Subcutaneous abdominal adipose tissue (tissue), 5 donors: ENCODE results near the gene POFUT2.

Source experiments
- H3K27ac ChIP-seq: one replicate; pipeline ENCODE4 v1.7.0; 2013; ENCODE audit warnings: low read depth, mild to moderate bottlenecking, inconsistent platforms, low read length, moderate library complexity
- H3K27me3 ChIP-seq, 5 donors: one replicate each; pipeline ENCODE4 v1.7.0; 2013; ENCODE audit warnings: low read length in 5 of 5, inconsistent platforms in 1 of 5; ENCODE audit not compliant: control insufficient read depth in 5 of 5, insufficient read depth in 4 of 5
- H3K36me3 ChIP-seq, 5 donors: one replicate each; pipeline ENCODE4 v1.7.0; 2013; ENCODE audit warnings: low read length in 5 of 5; ENCODE audit not compliant: control insufficient read depth in 5 of 5, insufficient read depth in 5 of 5
- H3K4me1 ChIP-seq, 5 donors: one replicate each; pipeline ENCODE4 v1.7.0; 2013; ENCODE audit warnings: low read length in 5 of 5, mild to moderate bottlenecking in 3 of 5, moderate library complexity in 1 of 5; ENCODE audit not compliant: control insufficient read depth in 5 of 5, insufficient read depth in 5 of 5
- H3K4me3 ChIP-seq, 5 donors: one replicate each; pipeline ENCODE4 v1.7.0; 2013; ENCODE audit warnings: low read length in 5 of 5, low read depth in 1 of 5
- H3K9ac ChIP-seq, 5 donors: one replicate each; pipeline ENCODE4 v1.7.0; 2013; ENCODE audit warnings: low read length in 5 of 5, mild to moderate bottlenecking in 4 of 5, moderate library complexity in 3 of 5
- H3K9me3 ChIP-seq, 5 donors: one replicate each; pipeline ENCODE4 v1.7.0; 2013; ENCODE audit warnings: low read length in 5 of 5; ENCODE audit not compliant: control insufficient read depth in 5 of 5
- donor health status: healthy.
- donor health status: healthy.
- donor health status: healthy.
- donor health status: healthy.
- donor health status: healthy.

POFUT2 gene

GRCh38 chr21:45250272-45250671, 37.4 kb downstream of the POFUT2 start:
- no peak overlapping the region for H3K4me3 ChIP-seq
- no peak overlapping the region for H3K9ac ChIP-seq
- H3K4me1 ChIP-seq = peaks cover 0 to 15% (median 10%) of the 10 kb centered on the region in 5 donors
- peaks cover 12 to 29% (median 22%) of the 10 kb centered on the region in 5 donors for H3K27me3 ChIP-seq
- no peak overlapping the region for H3K27ac ChIP-seq
- H3K9me3 ChIP-seq = peaks cover 0 to 2% (median 0%) of the 10 kb centered on the region in 5 donors
- H3K36me3 ChIP-seq = no peaks in the 10 kb centered on the region

DNA sequence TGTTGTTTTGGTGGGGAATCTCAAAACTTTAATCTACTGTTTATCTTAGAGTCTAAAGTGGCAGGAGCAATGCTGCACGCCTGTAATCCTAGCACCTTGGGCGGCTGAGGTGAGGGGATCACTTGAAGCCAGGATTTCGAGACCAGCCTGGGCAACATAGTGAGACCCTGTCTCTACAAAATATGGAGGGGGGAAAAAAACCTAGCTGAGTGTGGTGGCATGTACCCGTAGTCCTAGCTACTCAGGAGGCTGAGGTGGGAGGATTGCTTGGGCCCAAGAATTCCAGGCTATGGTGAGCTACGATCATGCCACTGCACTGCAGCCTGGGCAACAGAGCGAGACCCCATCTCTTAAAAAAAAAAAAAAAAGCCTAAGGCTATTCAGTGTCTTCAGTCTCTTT, 38.1 kb downstream of the POFUT2 start:
- Histone ChIP-seq H3K4me1 (peaks cover 0 to 15% (median 10%) of the 10 kb centered on the region in 5 donors), H3K9ac (no peak overlapping the region), H3K27ac (no peak overlapping the region), H3K4me3 (no peak overlapping the region), H3K9me3 (peaks cover 0 to 2% (median 1%) of the 10 kb centered on the region in 5 donors), H3K36me3 (no peaks in the 10 kb centered on the region), H3K27me3 (peaks cover 11 to 28% (median 21%) of the 10 kb centered on the region in 5 donors)

GRCh38 chr21:45248893-45249381, 38.8 kb downstream of the POFUT2 start:
- H3K36me3 ChIP-seq = no peaks in the 10 kb centered on the region
- peaks cover 0 to 15% (median 10%) of the 10 kb centered on the region in 5 donors for H3K4me1 ChIP-seq
- H3K27me3 ChIP-seq = peaks cover 8 to 22% (median 15%) of the 10 kb centered on the region in 5 donors
- peak overlapping the region; percentile 24 to 62 (median 44) for H3K4me3 ChIP-seq
- H3K27ac ChIP-seq = no peak overlapping the region
- no peak overlapping the region for H3K9ac ChIP-seq
- H3K9me3 ChIP-seq = peaks cover 0 to 6% (median 3%) of the 10 kb centered on the region in 5 donors

DNA sequence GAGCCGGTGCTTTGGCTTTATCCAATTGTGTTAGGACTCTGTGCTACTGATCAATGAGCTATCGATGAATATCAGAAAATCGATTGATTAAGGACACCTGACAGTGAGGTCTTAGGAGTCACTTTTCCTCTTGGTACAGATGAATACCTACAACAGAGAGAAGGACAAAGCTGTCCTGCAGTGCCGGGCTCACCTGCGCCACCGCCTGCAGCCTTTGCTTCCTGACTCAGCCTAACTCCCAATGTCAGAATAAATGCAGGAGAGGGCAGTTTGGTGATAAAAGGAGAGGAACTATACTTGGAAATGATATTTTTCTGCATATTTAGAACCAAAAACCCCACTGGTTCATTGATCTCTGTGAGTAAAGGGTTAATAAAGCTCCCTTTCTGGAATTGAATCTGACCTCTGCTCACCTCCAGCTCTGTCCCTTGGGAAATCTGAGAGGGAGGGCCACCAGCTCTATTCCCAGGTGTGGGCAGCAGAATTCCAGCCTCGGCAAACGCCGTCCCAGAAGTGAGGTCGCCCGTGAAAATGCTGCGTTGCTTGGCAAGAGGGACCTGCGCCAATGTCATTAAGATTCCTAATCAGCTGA, 39.3 kb downstream of the POFUT2 start:
- Histone ChIP-seq H3K9me3 (peaks cover 1 to 11% (median 9%) of the 10 kb centered on the region in 5 donors), H3K36me3 (no peaks in the 10 kb centered on the region), H3K4me3 (peak overlapping the region; percentile 24 to 62 (median 44)), H3K4me1 (peaks cover 0 to 14% (median 10%) of the 10 kb centered on the region in 5 donors), H3K27ac (no peak overlapping the region), H3K27me3 (peaks cover 6 to 22% (median 15%) of the 10 kb centered on the region in 5 donors), H3K9ac (no peak overlapping the region)

- Histone ChIP-seq H3K27ac (no peak overlapping the region), H3K36me3 (no peaks in the 10 kb centered on the region), H3K4me3 (no peak overlapping the region), H3K9me3 (peaks cover 4 to 19% (median 16%) of the 10 kb centered on the region in 5 donors), H3K27me3 (peaks cover 0 to 14% (median 8%) of the 10 kb centered on the region in 5 donors), H3K9ac (no peak overlapping the region), H3K4me1 (peaks cover 0 to 11% (median 9%) of the 10 kb centered on the region in 5 donors)
Observed at GRCh38 chr21:45246386-45247320, 41.0 kb downstream of the POFUT2 start.

GRCh38 chr21:45244799-45245340, 42.8 kb downstream of the POFUT2 start:
- H3K4me1 ChIP-seq = peaks cover 0 to 11% (median 9%) of the 10 kb centered on the region in 5 donors
- H3K27ac ChIP-seq = no peak overlapping the region
- H3K9ac ChIP-seq = no peak overlapping the region
- H3K4me3 ChIP-seq = no peak overlapping the region
- H3K36me3 ChIP-seq = no peaks in the 10 kb centered on the region
- peaks cover 0 to 18% (median 8%) of the 10 kb centered on the region in 5 donors for H3K27me3 ChIP-seq
- H3K9me3 ChIP-seq = peaks cover 4 to 27% (median 22%) of the 10 kb centered on the region in 5 donors

GRCh38 chr21:45243603-45244002, 44.1 kb downstream of the POFUT2 start:
- H3K27me3 ChIP-seq = peaks cover 0 to 18% (median 8%) of the 10 kb centered on the region in 5 donors
- no peak overlapping the region for H3K4me3 ChIP-seq
- no peak overlapping the region for H3K27ac ChIP-seq
- peaks cover 0 to 4% (median 3%) of the 10 kb centered on the region in 5 donors for H3K4me1 ChIP-seq
- H3K9me3 ChIP-seq = peaks cover 4 to 27% (median 22%) of the 10 kb centered on the region in 5 donors
- H3K9ac ChIP-seq = no peak overlapping the region
- no peaks in the 10 kb centered on the region for H3K36me3 ChIP-seq

GRCh38 chr21:45241357-45241756, 46.3 kb downstream of the POFUT2 start:
- peak overlapping the region in 2 of 5 donors; percentile 4 to 31 for H3K4me3 ChIP-seq
- peaks cover 0 to 18% (median 6%) of the 10 kb centered on the region in 5 donors for H3K27me3 ChIP-seq
- H3K9me3 ChIP-seq = peaks cover 4 to 27% (median 22%) of the 10 kb centered on the region in 5 donors
- H3K36me3 ChIP-seq = no peaks in the 10 kb centered on the region
- H3K4me1 ChIP-seq = no peaks in the 10 kb centered on the region
- H3K27ac ChIP-seq = no peak overlapping the region
- H3K9ac ChIP-seq = no peak overlapping the region

- peaks cover 0 to 15% (median 10%) of the 10 kb centered on the region in 5 donors for H3K9me3 ChIP-seq
- H3K4me1 ChIP-seq = no peaks in the 10 kb centered on the region
- H3K27ac ChIP-seq = no peak overlapping the region
- H3K36me3 ChIP-seq = no peaks in the 10 kb centered on the region
- no peak overlapping the region for H3K9ac ChIP-seq
- peaks cover 0 to 20% (median 6%) of the 10 kb centered on the region in 5 donors for H3K27me3 ChIP-seq
- H3K4me3 ChIP-seq = no peak overlapping the region
Observed at GRCh38 chr21:45237401-45237800, 50.3 kb downstream of the POFUT2 start.
